ENCODE measurements around the gene USP6NL.

GRCh38 chr10:11425296-11425610, 186.2 kb downstream of the USP6NL start:
- TF ChIP-seq POLR2A (IDR thresholded peaks at IDR 0.05; ENCODE audit: control extremely low read depth in 1 of 2, low read depth in 2 of 2, low read length in 2 of 2) (no peak), SUZ12 (IDR thresholded peaks at IDR 0.05; ENCODE audit: low read length) (no peak), GTF2F1 (IDR thresholded peaks at IDR 0.05; ENCODE audit: borderline replicate concordance, low read depth, low read length) (no peak), GABPA (IDR thresholded peaks at IDR 0.05; ENCODE audit: borderline replicate concordance, insufficient read depth, low read length) (no peak)
- TF ChIP-seq, protein P1, sequence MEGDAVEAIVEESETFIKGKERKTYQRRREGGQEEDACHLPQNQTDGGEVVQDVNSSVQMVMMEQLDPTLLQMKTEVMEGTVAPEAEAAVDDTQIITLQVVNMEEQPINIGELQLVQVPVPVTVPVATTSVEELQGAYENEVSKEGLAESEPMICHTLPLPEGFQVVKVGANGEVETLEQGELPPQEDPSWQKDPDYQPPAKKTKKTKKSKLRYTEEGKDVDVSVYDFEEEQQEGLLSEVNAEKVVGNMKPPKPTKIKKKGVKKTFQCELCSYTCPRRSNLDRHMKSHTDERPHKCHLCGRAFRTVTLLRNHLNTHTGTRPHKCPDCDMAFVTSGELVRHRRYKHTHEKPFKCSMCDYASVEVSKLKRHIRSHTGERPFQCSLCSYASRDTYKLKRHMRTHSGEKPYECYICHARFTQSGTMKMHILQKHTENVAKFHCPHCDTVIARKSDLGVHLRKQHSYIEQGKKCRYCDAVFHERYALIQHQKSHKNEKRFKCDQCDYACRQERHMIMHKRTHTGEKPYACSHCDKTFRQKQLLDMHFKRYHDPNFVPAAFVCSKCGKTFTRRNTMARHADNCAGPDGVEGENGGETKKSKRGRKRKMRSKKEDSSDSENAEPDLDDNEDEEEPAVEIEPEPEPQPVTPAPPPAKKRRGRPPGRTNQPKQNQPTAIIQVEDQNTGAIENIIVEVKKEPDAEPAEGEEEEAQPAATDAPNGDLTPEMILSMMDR (IDR thresholded peaks at IDR 0.05; ENCODE audit: control extremely low read depth in 1 of 3, insufficient read depth in 1 of 3, low read depth in 1 of 3, low read length in 3 of 3) = no peak
